ENCODE data around the gene MRS2. TPM values are rescaled to one million over a fixed set of nuclear protein-coding genes. Genes with fewer than 3 reads are reported as not detected.

The MRS2 gene
- total RNA-seq, 1 donor from 2014 or later, result 9.5 TPM

- DNase-seq (ENCODE audit: low read depth in 2 of 2), result no peak
Measured at GRCh38 chr6:24428615-24429014, 25.9 kb downstream of the MRS2 start.

GRCh38 chr6:24429146-24429545, 26.4 kb downstream of the MRS2 start:
- DNase-seq (ENCODE audit: low read depth in 2 of 2), result no peak

- no peak for DNase-seq (ENCODE audit: low read depth in 2 of 2)
Measured at GRCh38 chr6:24430086-24430485, 27.4 kb downstream of the MRS2 start.

GRCh38 chr6:24431045-24431451, 28.3 kb downstream of the MRS2 start:
- peak; percentile 53 to 65 for DNase-seq (ENCODE audit: low read depth in 2 of 2)

- DNase-seq (ENCODE audit: low read depth in 2 of 2), result no peak
Measured at GRCh38 chr6:24432611-24433010, 29.9 kb downstream of the MRS2 start.

- DNase-seq (ENCODE audit: low read depth in 2 of 2), result no peak
Measured at GRCh38 chr6:24436979-24437378, 34.2 kb downstream of the MRS2 start.

GRCh38 chr6:24439858-24440539, 37.3 kb downstream of the MRS2 start:
- DNase-seq (ENCODE audit: low read depth in 2 of 2), result no peak

- no peak for DNase-seq (ENCODE audit: low read depth in 2 of 2)
Measured at GRCh38 chr6:24440897-24441598, 38.3 kb downstream of the MRS2 start.

- DNase-seq (ENCODE audit: low read depth in 2 of 2), result no peak
Measured at GRCh38 chr6:24441599-24441904, 38.8 kb downstream of the MRS2 start.

GRCh38 chr6:24444588-24444987, 41.9 kb downstream of the MRS2 start:
- no peak for DNase-seq (ENCODE audit: low read depth in 2 of 2)

- no peak for DNase-seq (ENCODE audit: low read depth in 2 of 2)
Measured at GRCh38 chr6:24445704-24446103, 43.0 kb downstream of the MRS2 start.

- DNase-seq (ENCODE audit: low read depth in 2 of 2), result no peak
Measured at GRCh38 chr6:24446670-24447069, 43.9 kb downstream of the MRS2 start.

- no peak for DNase-seq (ENCODE audit: low read depth in 2 of 2)
Measured at GRCh38 chr6:24448396-24448795, 45.7 kb downstream of the MRS2 start.

GRCh38 chr6:24448828-24449525, 46.2 kb downstream of the MRS2 start:
- DNase-seq (ENCODE audit: low read depth in 2 of 2), result no peak

GRCh38 chr6:24451581-24452388, 49.0 kb downstream of the MRS2 start:
- no peak for DNase-seq (ENCODE audit: low read depth in 2 of 2)

GRCh38 chr6:24453921-24454320, 51.2 kb downstream of the MRS2 start:
- DNase-seq (ENCODE audit: low read depth in 2 of 2), result no peak

GRCh38 chr6:24454452-24454851, 51.7 kb downstream of the MRS2 start:
- DNase-seq (ENCODE audit: low read depth in 2 of 2), result no peak

GRCh38 chr6:24455061-24455460, 52.3 kb downstream of the MRS2 start:
- DNase-seq (ENCODE audit: low read depth in 2 of 2), result no peak

GRCh38 chr6:24458134-24458533, 55.4 kb downstream of the MRS2 start:
- no peak for DNase-seq (ENCODE audit: low read depth in 2 of 2)

GRCh38 chr6:24458941-24459340, 56.2 kb downstream of the MRS2 start:
- DNase-seq (ENCODE audit: low read depth in 2 of 2), result no peak

- DNase-seq (ENCODE audit: low read depth in 2 of 2), result no peak
Measured at GRCh38 chr6:24460966-24461365, 58.2 kb downstream of the MRS2 start.

Data from lung microvascular endothelial cell (primary cell).